Measurements from ENCODE around the gene ATP11A. TPM values are rescaled to one million over a fixed set of nuclear protein-coding genes. Genes with fewer than 3 reads are reported as not detected.

ATP11A gene
- polyA plus RNA-seq, 4 donors, result 34.2 to 64.6 (median 47.8) TPM

DNA sequence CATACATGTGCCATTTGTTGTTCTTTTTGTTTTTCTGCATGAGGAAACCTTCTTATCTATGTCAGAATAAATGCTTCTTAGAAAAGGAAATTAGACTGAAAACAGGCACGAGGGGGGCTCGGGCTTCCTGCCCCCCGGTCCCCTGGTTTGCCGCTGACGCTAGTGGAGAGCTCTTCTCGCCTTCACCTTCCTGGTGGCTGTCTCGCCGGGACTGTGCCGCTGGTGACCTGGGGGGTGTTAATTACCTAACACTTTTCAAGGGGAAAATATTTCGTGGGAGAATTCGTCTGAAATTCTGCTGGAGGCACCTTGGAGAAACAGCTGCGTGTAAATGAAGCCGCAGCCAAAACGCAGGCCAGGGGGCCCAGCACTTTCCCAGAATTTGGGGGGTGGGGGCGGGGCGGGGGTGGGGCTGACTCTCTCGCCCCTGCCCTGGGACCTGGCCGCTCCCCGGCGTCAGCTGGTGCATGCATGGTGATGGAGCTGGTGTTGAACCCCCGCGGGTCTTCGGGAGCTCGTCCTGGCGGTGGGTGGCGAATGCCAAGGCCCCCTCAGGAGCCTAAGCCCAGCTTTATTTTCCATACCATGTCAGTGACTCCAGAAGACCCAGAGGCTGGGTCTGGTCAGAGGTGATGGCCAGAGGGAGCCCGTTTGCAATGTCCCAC is 220.9 kb downstream of the ATP11A start:
- DNase-seq (ENCODE audit: low read depth in 4 of 4, low spot score in 2 of 4), result no peak

GRCh38 chr13:112911285-112911701 is 221.5 kb downstream of the ATP11A start:
- no peak for DNase-seq (ENCODE audit: low read depth in 4 of 4, low spot score in 2 of 4)

DNA sequence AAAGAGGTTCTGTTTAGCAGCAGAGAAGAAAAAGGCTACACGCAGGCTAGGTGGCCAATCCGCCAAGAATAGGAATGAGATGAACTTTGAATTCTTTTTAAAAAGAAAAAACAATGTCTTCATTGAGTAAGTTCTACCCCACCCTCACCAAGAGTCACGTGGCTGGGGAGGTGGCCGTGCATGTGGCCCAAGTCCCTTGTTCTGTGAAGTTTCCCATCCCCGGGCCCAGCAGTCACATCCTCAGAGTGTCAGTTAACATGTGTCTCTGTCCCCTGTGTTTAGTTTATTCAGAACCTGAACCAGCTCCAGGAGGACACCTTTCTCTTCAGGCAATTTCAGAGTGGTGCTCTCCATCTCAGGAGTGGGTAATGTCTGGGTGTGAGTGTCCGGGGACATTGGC is 222.0 kb downstream of the ATP11A start:
- no peak for DNase-seq (ENCODE audit: low read depth in 4 of 4, low spot score in 2 of 4)

DNA sequence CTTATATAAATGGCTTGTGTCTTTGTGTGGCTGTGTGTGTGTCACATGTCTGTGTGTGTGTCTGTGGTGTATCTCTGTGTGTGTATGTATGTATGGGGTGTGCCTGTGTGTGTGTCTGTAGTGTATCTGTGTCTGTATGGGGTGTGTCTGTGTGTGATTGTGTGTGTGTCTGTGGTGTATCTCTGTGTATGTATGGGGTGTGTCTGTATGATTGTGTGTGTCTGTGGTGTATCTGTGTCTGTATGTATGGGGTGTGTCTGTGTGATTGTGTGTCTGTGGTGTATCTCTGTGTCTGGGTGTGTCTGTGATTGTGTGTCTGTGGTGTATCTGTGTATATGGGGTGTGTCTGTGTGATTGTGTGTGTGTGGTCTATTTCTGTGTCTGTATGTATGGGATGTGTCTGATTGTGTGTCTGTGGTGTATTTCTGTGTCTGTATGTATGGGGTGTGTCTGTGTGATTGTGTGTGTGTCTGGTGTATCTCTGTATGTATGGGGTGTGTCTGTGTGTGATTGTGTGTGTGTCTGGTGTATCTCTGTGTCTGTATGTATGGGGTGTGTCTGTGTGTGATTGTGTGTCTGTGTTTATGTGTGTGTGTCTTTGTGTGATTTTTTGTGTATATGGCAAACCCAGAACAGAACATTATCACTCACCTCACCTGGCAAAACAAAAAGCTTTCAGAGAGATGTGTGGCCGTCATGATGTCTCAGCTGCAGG is 223.0 kb downstream of the ATP11A start:
- DNase-seq (ENCODE audit: low read depth in 4 of 4, low spot score in 2 of 4), result no peak

DNA sequence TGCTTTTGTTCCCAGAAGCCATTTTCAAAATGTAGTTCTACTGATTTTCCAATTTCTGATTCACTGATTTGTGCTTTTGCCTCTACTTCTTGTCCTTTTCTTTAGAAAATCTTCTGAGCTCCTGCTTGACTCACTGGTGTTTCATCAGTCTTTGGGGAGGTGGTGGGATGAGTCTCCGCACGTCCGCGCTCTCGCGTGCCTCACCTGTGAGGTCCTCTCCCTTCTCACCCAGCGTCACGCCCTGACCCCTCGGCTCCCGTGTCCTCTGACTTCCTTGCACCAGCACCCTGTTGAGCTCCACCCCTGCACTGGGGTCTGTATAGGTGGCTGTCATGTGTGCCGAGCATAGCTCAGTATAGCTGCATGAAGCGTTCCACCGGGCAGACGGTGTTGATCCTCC is 226.5 kb downstream of the ATP11A start:
- DNase-seq (ENCODE audit: low read depth in 4 of 4, low spot score in 2 of 4), result no peak

- DNase-seq (ENCODE audit: low read depth in 4 of 4, low spot score in 2 of 4), result no peak
Measured at GRCh38 chr13:112917056-112917664, 227.3 kb downstream of the ATP11A start.

DNA sequence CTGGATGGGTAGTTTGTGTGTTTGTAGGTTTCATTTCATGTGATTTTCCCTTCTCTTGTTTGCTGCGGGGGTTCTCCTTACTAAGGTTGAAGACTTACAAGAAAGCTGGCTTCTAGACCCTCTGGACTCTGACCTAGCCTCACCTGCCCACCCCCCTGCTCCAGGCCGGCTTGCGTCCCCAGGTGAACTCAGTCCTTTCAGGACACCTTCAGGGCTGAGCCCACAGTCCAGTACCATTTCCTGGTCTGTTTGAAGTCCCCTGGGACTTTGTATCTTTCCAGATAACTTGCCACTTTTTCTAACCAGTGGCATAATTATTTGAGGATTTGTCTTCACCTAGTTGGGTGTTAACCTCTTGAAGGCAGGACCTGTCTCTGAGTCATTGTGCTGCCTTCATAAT is 227.9 kb downstream of the ATP11A start:
- no peak for DNase-seq (ENCODE audit: low read depth in 4 of 4, low spot score in 2 of 4)

DNA sequence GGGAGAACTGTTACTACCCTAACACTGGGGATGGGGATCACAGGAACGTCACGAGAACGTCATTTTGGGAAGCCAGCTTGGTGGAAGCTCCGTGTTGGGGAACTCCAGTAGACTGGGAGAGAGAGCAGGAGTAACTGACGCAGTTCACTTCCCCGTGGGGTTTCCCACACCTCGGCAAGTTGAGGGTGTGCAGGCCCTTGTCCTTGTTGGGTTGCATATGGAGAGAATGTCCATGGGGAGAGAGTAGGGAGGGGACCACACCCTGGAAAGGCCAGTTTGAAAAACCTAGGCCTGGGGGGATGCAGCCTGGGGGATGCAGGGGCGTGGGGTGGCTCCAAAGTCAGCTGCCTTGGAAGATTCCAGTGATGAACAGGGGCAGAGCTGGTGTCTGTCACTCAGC is 228.4 kb downstream of the ATP11A start:
- DNase-seq (ENCODE audit: low read depth in 4 of 4, low spot score in 2 of 4), result no peak

DNA sequence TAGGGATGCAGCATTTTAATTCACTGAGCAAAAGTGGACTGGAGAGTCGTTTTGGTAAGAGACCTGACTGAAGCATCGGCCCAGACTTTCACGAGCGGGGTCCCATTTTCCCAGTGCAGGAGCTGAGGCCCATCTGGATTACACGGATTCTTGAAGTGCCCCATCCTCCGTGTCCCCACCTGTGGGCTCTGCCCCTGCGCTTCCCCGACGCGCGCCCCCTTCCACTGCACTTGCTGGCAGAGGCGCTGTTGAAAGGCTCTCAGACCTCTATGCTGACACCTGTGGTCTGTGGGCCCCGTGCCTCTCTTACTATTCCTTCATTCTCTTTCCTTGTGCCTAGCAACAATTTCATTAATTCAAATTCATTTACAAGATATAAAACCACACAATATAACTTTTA is 228.9 kb downstream of the ATP11A start:
- no peak for DNase-seq (ENCODE audit: low read depth in 4 of 4, low spot score in 2 of 4)

DNA sequence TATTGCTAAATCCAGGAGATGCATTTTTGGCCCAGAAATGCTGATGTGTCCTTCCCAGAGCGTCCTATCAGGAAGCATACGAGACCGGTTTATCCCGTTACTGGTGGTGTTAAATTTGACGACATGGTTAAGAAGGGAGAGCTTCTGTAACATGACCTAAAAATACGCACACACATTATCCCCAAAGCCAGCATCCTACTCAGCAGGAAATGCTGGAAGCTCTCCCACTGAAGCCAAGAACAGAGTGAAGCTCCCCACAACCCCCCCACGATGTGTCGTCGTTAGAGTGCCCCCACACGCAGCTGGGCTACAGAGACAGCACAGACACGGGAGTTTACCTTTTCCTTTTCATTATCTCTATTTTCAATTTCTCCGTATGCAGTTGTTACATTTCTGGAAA is 234.1 kb downstream of the ATP11A start:
- DNase-seq (ENCODE audit: low read depth in 4 of 4, low spot score in 2 of 4), result no peak

DNA sequence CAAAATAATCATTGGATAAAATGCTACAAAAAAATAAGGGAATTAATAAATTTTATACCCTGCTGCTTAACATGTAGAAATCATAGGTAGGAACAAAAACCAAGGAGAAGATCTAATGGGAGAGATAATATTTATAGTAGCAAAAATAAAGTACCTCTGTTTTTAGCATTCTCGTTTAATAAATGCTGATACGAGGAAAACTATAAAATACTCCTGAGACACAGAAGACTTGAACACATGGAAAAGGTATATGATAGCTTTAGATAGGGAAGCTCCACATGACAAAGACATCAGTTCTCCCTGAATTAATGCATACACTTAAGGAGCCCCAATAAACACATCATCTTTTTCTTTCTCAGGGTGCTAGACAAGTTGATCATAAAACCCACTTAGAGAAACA is 234.5 kb downstream of the ATP11A start:
- no peak for DNase-seq (ENCODE audit: low read depth in 4 of 4, low spot score in 2 of 4)

DNA sequence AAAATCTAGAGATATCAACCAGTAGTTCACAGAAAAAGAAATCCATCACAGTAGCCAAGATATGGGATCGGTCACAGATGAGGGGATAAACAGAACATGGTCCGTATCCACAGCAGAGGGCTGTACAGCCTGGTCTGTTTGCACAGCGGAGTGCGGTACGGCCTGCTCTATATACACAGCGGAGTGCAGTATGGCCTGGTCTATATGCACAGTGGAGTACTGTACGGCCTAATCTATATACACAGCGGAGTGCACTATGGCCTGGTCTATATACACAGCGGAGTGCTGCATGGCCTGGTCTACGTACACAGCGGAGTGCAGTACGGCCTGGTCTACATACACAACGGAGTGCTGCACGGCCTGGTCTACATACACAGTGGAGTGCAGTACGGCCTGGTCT is 236.2 kb downstream of the ATP11A start:
- DNase-seq (ENCODE audit: low read depth in 4 of 4, low spot score in 2 of 4), result no peak

DNA sequence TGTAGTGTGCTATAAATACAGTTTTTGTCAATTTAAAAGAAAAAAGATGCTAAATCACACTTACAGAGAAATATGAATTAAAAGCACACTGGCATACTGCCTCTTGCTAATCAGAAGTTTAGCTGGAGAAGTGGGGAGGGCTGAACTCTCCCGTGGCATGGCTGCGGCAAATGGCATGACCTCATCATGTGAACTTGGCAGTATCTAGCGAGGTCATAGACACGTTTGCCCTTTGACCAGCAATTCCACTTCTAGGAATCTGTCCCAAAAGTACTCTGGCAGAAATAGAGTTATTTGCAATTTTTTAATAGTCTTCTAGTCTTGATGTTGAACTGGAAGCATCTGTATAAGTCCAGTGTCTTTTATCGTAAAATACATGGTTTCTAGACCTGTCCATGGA is 237.2 kb downstream of the ATP11A start:
- no peak for DNase-seq (ENCODE audit: low read depth in 4 of 4, low spot score in 2 of 4)

GRCh38 chr13:112928020-112928971 is 238.5 kb downstream of the ATP11A start:
- DNase-seq (ENCODE audit: low read depth in 4 of 4, low spot score in 2 of 4), result no peak

DNA sequence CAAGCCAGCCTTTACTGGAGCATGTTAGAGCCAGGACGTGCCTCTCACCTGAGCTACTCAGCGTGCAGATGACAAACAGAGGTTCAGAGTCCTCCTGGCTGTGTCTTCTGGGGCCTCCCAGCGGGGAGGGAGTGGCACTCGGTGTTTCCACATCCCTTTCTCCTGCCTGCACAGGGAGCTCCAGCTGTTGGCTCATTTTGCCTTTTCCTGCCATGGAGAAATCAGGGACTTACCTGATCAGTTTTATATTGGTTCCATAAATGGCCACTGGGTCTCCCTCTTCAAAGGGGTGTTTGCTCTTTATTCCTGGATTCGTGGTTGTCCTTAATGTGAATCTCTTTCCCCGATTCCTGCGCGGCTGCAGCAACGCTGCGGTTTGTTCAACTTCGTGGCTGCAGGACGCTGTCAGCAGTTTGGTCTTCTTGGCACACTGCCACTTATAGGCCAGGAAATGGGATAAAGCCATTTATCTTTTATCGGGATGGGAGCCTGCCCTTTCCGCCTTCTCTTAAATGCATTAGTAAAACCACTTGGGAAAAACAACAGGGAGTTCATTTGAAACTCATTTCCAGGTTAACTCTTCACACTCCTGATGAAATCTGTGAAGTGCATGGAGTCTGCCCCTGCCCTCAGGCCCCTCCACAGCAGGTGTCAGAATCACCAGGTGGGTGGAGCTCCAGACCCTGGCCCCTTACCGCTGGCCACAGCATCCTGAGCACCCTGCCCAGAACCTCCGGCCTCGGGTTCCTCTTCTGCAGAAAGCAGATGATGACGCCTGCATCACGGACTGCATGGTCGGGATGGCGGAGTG is 239.3 kb downstream of the ATP11A start:
- DNase-seq (ENCODE audit: low read depth in 4 of 4, low spot score in 2 of 4), result no peak

GRCh38 chr13:112929783-112930055 is 239.9 kb downstream of the ATP11A start:
- DNase-seq (ENCODE audit: low read depth in 4 of 4, low spot score in 2 of 4), result no peak

DNA sequence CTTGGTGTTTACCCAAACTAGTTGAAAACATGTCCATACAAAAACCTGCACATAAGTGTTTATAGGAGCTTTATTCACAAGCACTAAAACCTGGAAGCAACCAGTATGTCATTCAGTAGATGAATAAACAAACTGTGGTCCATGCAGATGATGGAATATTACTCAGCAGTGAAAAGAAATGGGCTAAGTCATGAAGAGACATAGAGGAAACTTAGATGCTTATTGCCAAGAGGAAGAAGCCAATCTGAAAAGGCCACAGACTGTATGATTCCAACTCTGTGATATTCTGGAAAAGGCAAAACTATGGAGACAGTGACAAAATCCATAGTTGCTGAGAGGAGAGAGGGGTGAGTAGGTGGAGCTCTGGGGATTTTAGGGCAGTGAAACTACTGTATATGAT is 240.4 kb downstream of the ATP11A start:
- DNase-seq (ENCODE audit: low read depth in 4 of 4, low spot score in 2 of 4), result no peak

GRCh38 chr13:112931028-112931934 is 241.4 kb downstream of the ATP11A start:
- no peak for DNase-seq (ENCODE audit: low read depth in 4 of 4, low spot score in 2 of 4)

DNA sequence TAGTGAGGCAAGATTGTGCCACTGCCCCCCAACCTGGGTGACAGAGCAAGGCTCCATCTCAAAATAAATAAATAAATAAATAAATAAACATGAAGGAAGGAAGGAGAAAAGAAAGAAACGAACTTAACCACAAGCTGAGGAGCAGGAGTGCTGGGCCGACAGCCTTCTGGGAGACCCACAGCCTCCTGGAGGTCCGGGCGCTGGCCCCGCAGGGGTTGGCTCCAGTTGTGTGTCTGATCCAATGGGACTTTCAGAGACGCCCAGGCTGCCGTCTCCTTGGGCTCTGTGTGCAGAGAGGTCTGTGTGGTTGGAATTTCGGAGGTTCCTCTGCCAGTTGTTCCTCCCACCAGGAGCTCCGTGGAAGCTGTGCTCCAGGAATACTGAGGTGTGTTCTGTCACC is 243.1 kb downstream of the ATP11A start:
- DNase-seq (ENCODE audit: low read depth in 4 of 4, low spot score in 2 of 4), result no peak
